HK-2 (cell line): ENCODE data around the gene ERP27.

Experiments
- DNase-seq: peaks from one replicate; pipeline ENCODE4 v3.0.0-alpha.2; 2018; ENCODE audit not compliant: unreplicated experiment

Gene ERP27

GRCh38 chr12:14903386-14904098 is 34.8 kb downstream of the ERP27 start:
- no peak for DNase-seq

- no peak for DNase-seq
Observed at GRCh38 chr12:14902465-14902864, 35.9 kb downstream of the ERP27 start.

GRCh38 chr12:14901228-14901562 is 37.1 kb downstream of the ERP27 start:
- no peak for DNase-seq

- no peak for DNase-seq
Observed at GRCh38 chr12:14900521-14901227, 37.7 kb downstream of the ERP27 start.

GRCh38 chr12:14896521-14897169 is 41.7 kb downstream of the ERP27 start:
- no peak for DNase-seq

- DNase-seq, result no peak
Observed at GRCh38 chr12:14893506-14894250, 44.7 kb downstream of the ERP27 start.

GRCh38 chr12:14892726-14893505 is 45.4 kb downstream of the ERP27 start:
- DNase-seq, result no peak

- DNase-seq, result no peak
Observed at GRCh38 chr12:14890701-14891100, 47.6 kb downstream of the ERP27 start.

- no peak for DNase-seq
Observed at GRCh38 chr12:14886271-14886670, 52.1 kb downstream of the ERP27 start.

GRCh38 chr12:14885718-14886221 is 52.6 kb downstream of the ERP27 start, which contains the start of gene MGP:
MGP (minus strand) TSS chr12:14885854; CDS start chr12:14885791, 63 bp downstream.
- DNase-seq, result no peak

- peak; percentile 43 for DNase-seq
Observed at GRCh38 chr12:14884458-14884878, 53.9 kb downstream of the ERP27 start.

GRCh38 chr12:14883686-14884085 is 54.7 kb downstream of the ERP27 start:
- DNase-seq, result no peak

GRCh38 chr12:14880890-14881453 is 57.4 kb downstream of the ERP27 start:
- no peak for DNase-seq

GRCh38 chr12:14879222-14879933 is 59.0 kb downstream of the ERP27 start:
- no peak for DNase-seq

GRCh38 chr12:14878488-14878887 is 59.8 kb downstream of the ERP27 start:
- no peak for DNase-seq

GRCh38 chr12:14876833-14877232 is 61.5 kb downstream of the ERP27 start:
- DNase-seq, result no peak

- DNase-seq, result no peak
Observed at GRCh38 chr12:14874882-14875281, 63.5 kb downstream of the ERP27 start.

GRCh38 chr12:14873440-14874185 is 64.7 kb downstream of the ERP27 start:
- DNase-seq, result no peak

- DNase-seq, result no peak
Observed at GRCh38 chr12:14871886-14872285, 66.5 kb downstream of the ERP27 start.
